ENCODE measurements around the gene IQCB1. TPM values are rescaled to one million over a fixed set of nuclear protein-coding genes. Genes with fewer than 3 reads are reported as not detected.
"Not testable (repeated sequence)": the region's sequence is repeated elsewhere in the genome, so short reads cannot be mapped to it uniquely, and the experiment has no call there.

IQCB1 gene, protein sequence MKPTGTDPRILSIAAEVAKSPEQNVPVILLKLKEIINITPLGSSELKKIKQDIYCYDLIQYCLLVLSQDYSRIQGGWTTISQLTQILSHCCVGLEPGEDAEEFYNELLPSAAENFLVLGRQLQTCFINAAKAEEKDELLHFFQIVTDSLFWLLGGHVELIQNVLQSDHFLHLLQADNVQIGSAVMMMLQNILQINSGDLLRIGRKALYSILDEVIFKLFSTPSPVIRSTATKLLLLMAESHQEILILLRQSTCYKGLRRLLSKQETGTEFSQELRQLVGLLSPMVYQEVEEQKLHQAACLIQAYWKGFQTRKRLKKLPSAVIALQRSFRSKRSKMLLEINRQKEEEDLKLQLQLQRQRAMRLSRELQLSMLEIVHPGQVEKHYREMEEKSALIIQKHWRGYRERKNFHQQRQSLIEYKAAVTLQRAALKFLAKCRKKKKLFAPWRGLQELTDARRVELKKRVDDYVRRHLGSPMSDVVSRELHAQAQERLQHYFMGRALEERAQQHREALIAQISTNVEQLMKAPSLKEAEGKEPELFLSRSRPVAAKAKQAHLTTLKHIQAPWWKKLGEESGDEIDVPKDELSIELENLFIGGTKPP
- total RNA-seq = 58.9 TPM

DNA sequence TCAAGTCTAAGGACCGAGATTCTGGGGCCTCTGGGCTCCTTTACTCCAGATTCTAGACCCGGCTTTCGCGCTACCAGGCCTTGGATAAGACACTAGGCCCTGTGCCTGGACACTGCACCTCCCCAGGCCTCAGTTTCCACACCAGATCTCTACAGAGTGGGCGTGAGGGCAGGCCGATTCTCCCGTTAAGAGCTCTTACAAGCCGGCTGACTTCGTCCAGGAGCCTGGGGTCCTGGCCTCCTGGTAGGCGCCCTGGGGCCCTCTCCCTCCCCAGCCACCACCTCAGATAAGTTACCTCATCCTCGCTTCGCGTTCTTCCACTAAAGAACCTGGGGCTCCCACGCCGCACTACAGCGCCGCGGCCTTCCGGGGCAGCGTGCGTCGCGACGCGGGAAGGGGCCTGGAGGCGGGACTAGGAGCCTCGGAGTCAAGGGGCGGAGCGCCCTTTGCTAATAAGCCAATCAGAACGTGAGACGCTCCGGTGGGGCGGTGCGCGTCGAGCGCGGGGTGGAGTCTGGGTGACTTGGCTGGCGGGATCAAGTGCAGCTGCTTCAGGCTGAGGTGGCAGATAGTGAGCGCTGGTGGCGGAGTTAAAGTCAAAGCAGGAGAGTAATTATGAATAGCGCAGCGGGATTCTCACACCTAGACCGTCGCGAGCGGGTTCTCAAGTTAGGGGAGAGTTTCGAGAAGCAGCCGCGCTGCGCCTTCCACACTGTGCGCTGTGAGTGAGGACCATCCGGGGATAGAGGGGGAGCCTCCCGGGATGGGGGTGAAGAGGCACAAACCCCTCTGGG is at the start of gene IQCB1, which contains the start of gene EAF2:
Gene IQCB1 (minus strand): TSS at position 390 of the 794 bp plus-strand sequence. CDS start 6,100 bp downstream, outside the sequence.
Gene EAF2 (plus strand): TSS at position 539 of the 794 bp plus-strand sequence. CDS start 77 bp downstream, at position 616.
- no peaks in the 10 kb centered on the region for H3K27me3 ChIP-seq (ENCODE audit: insufficient read depth, low read length)
- H3K4me1 ChIP-seq (ENCODE audit: insufficient read depth, low read length) = peaks cover 30% of the 10 kb centered on the region
- H3K9me3 ChIP-seq (ENCODE audit: low read depth, low read length) = no peaks in the 10 kb centered on the region
- H3K4me3 ChIP-seq (ENCODE audit: low read length) = peak within 1 kb of the TSS; percentile 67

DNA sequence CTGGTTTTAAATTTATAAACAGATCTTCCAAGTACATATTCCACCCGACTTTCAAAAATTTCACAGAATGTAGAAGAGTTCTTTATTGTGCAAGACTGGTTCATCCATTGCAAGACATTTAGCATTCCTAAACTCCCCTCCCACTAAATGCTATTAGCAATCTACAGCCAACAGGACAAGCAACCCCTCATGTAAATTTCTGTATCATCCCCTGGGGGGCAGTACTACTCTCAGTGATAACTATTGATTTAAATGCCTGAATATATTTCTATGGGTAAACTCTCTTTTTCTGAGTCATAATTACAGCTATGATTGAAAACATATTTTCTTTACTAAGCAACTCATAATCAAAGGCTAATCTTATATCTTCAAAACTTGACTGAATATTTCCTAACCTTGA is 48.6 kb upstream of the IQCB1 start:
- Histone ChIP-seq H3K4me1 (ENCODE audit: insufficient read depth, low read length) (no peaks in the 10 kb centered on the region), H3K9me3 (ENCODE audit: low read depth, low read length) (no peaks in the 10 kb centered on the region), H3K27me3 (ENCODE audit: insufficient read depth, low read length) (no peaks in the 10 kb centered on the region), H3K4me3 (ENCODE audit: low read length) (no peak overlapping the region)

DNA sequence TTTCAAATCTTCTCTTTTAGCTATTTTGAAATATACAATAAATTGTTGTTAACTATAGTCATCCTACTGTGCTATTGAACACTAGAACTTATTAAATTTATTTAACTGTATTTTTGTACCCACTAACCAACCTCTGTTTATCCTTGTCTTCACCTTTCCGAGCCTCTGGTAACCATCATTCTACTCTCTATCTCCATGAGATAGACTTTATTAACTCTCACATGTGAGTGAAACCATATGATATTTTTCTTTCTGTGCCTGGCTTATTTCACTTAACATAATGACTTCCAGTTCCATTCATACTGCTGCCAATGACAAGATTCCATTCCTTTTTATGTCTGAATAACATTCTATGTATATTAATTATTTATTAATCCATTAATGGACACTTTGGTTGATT is 43.6 kb upstream of the IQCB1 start:
- Histone ChIP-seq H3K27me3 (ENCODE audit: insufficient read depth, low read length) (no peaks in the 10 kb centered on the region), H3K4me3 (ENCODE audit: low read length) (no peak overlapping the region), H3K9me3 (ENCODE audit: low read depth, low read length) (no peaks in the 10 kb centered on the region), H3K4me1 (ENCODE audit: insufficient read depth, low read length) (no peaks in the 10 kb centered on the region)

DNA sequence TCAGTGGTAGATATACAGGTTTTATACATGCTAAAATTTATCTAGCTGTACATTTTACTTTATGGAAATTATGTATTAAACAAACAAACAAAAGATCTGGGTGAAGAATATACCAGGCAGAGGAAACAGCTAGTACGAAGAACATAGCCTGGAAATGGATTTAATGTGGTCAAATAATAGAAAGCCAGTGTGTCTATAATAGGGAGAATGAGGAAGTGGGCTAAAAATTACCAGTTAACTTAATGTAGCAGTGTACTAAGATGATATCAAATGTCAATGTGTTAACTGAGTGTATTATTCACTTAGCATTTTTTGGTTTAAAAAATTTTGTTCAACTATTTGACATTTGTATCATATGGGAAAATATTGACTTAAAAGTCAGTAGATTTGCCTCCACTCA is 36.6 kb upstream of the IQCB1 start:
- Histone ChIP-seq H3K4me3 (ENCODE audit: low read length) (no peak overlapping the region), H3K9me3 (ENCODE audit: low read depth, low read length) (no peaks in the 10 kb centered on the region), H3K4me1 (ENCODE audit: insufficient read depth, low read length) (peaks cover 5% of the 10 kb centered on the region), H3K27me3 (ENCODE audit: insufficient read depth, low read length) (no peaks in the 10 kb centered on the region)

DNA sequence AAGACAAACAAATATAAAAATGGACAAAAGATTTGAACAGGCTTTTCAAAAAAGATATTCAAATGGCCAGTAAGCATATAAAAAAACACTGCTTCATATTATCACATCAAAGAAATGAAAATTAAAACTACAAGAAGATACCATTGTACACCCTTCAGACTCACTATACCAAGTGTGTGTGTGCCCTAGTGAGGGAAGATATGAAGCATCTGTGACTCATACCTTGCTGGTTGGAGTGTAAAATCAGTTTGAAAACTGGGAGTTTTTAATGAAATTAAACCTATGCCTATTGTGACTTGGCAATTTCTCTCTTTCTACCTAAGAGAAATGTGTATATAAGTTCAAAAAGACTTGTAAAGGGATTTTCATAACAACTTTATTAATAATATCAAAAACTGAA is 35.9 kb upstream of the IQCB1 start:
- no peaks in the 10 kb centered on the region for H3K27me3 ChIP-seq (ENCODE audit: insufficient read depth, low read length)
- H3K9me3 ChIP-seq (ENCODE audit: low read depth, low read length) = no peaks in the 10 kb centered on the region
- H3K4me3 ChIP-seq (ENCODE audit: low read length) = no peak overlapping the region
- H3K4me1 ChIP-seq (ENCODE audit: insufficient read depth, low read length) = peaks cover 5% of the 10 kb centered on the region

DNA sequence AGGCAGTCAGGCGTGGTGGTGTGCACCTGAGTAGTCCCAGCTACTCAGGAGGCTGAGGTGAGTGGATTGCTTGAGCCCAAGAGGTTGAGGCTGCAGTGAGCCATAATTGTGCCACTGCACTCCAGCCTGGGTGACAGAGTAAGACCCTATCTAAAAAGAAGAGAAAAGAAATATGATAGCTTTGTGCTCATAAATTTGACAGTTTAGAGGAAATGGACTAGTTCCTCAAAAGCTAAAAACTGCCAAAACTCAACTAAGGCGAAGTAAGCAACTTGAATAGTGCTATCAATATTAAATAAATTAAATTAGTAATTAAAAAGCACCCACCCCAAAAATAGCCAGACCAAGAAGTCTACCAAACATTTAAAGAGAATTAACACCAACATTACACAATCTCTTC is 34.9 kb upstream of the IQCB1 start:
- Histone ChIP-seq H3K27me3 (ENCODE audit: insufficient read depth, low read length) (no peaks in the 10 kb centered on the region), H3K9me3 (ENCODE audit: low read depth, low read length) (no peaks in the 10 kb centered on the region), H3K4me1 (ENCODE audit: insufficient read depth, low read length) (peaks cover 5% of the 10 kb centered on the region), H3K4me3 (ENCODE audit: low read length) (no peak overlapping the region)

DNA sequence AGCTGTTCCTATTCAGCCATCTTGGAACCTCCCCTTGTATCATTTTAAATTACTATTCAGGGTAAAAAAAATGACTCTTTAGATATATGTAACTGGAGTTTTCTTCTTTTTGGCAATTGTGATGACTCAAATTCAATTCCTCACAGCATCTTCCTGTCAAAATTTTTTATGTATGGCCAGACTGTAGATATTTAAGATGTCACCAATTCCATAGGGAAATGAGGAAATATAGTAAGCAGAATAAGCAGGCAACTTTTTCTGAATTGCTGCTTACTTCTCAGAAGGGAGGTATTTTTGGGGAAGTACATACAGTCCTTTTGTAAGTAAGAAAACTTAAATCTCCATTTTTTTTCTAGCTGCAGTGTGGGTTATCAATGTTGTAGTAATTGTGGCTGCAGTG is 28.9 kb upstream of the IQCB1 start:
- Histone ChIP-seq H3K27me3 (ENCODE audit: insufficient read depth, low read length) (no peaks in the 10 kb centered on the region), H3K9me3 (ENCODE audit: low read depth, low read length) (no peaks in the 10 kb centered on the region), H3K4me3 (ENCODE audit: low read length) (no peak overlapping the region), H3K4me1 (ENCODE audit: insufficient read depth, low read length) (no peaks in the 10 kb centered on the region)

DNA sequence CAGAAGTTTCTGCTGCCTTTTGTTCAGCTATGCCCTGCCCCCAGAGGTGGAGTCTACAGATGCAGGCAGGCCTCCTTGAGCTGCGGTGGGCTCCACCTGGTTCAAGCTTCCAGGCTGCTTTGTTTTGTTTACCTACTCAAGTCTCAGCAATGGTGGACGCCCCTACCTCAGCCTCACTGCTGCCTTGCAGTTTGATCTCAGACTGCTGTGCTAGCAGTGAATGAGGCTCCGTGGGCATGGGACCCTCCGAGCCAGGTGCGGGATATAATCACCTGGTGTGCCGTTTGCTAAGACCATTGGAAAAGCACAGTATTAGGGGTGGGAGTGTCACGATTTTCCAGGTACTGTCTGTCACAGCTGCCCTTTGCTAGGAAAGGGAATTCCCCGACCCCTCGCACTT is 28.4 kb upstream of the IQCB1 start:
- H3K4me3 ChIP-seq (ENCODE audit: low read length); H3K27me3 ChIP-seq (ENCODE audit: insufficient read depth, low read length); H3K4me1 ChIP-seq (ENCODE audit: insufficient read depth, low read length); H3K9me3 ChIP-seq (ENCODE audit: low read depth, low read length): not testable (repeated sequence)

DNA sequence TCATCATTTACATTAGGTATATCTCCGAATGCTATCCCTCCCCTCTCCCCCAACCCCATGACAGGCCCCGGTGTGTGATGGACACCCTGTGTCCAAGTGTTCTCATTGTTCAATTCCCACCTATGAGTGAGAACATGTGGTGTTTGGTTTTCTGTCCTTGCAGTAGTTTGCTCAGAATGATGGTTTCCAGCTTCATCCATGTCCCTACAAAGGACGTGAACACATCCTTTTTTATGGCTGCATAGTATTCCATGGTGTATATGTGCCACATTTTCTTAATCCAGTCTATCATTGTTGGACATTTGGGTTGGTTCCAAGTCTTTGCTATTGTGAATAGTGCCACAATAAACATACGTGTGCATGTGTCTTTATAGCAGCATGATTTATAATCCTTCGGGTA is 22.9 kb upstream of the IQCB1 start:
- H3K4me1 ChIP-seq (ENCODE audit: insufficient read depth, low read length); H3K4me3 ChIP-seq (ENCODE audit: low read length); H3K9me3 ChIP-seq (ENCODE audit: low read depth, low read length); H3K27me3 ChIP-seq (ENCODE audit: insufficient read depth, low read length): not testable (repeated sequence)

DNA sequence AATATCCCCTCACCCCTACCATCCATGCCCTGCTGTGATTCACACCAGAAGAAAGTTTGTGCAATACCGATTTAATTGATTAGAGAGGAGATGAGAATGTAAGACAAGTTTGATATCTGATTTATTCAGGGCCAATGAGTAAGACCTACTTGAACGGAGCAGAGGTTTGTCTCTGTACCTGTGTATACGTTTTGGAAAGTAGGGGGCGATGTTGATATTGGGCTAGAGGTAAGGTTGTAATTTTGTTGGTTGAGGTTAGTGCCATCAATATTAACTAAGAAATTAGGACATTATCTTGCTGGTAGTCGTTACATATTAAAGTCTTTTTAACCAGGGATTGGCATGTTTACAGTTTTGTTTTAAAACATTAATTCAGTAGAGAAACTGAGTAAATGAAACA is 20.7 kb upstream of the IQCB1 start:
- Histone ChIP-seq H3K9me3 (ENCODE audit: low read depth, low read length) (no peaks in the 10 kb centered on the region), H3K4me1 (ENCODE audit: insufficient read depth, low read length) (no peaks in the 10 kb centered on the region), H3K27me3 (ENCODE audit: insufficient read depth, low read length) (no peaks in the 10 kb centered on the region), H3K4me3 (ENCODE audit: low read length) (no peak overlapping the region)

DNA sequence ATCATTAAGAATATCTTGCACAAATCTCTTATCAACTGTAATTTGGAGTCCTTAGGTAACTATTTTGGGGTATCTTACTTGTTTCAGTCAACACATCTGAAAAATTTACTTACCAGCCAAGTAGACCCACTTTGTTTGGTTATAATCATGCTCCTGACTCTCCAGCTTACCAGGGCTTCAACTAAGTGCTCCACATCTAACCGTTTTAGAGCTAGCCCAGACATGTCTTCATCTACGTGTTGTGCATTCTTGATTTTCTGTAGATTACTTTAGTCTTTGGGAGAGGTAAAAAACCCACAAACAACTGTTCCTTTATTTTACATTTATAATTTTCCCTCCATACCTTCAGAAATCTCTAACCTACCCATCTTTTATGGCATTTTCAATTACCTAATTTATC is 17.4 kb upstream of the IQCB1 start:
- Histone ChIP-seq H3K4me1 (ENCODE audit: insufficient read depth, low read length) (no peaks in the 10 kb centered on the region), H3K4me3 (ENCODE audit: low read length) (no peak overlapping the region), H3K27me3 (ENCODE audit: insufficient read depth, low read length) (no peaks in the 10 kb centered on the region), H3K9me3 (ENCODE audit: low read depth, low read length) (no peaks in the 10 kb centered on the region)

DNA sequence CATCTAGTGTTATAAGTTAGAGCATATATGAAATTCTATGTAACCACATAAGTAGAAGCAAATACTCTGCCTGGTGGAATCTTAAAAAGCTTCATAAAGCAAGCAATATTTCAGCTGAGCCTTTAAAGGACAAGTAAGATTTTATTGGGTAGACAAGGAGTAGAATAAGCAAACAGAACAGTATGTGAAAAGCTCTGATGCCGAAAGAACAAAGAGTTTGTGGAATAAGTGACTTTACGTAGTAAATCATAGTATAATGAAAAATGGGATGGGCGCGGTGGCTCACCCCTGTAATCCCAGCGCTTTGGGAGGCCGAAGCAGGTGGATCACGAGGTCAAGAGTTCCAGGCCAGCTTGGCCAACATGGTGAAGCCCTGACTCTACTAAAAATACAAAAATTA is 10.0 kb upstream of the IQCB1 start:
- H3K27me3 ChIP-seq (ENCODE audit: insufficient read depth, low read length) = no peaks in the 10 kb centered on the region

DNA sequence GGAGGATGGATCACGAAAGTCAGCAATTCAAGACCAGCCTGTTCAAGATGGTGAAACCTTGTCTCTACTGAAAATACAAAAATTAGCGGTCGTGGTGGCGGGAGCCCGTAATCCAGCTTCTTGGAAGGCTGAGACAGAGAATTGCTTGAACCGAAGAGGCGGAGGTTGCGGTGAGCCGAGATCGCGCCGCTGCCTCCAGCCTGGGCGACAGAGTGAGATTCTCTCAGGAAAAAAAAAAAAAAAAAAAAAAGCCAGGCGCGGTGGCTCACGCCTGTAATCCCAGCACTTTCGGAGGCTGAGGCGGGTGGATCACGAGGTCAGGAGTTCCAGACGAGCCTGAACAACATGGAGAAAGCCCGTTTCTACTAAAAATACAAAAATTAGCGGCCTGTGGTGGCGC is 5.1 kb upstream of the IQCB1 start:
- Histone ChIP-seq H3K27me3 (ENCODE audit: insufficient read depth, low read length) (no peaks in the 10 kb centered on the region), H3K9me3 (ENCODE audit: low read depth, low read length) (no peaks in the 10 kb centered on the region), H3K4me3 (ENCODE audit: low read length) (no peak overlapping the region), H3K4me1 (ENCODE audit: insufficient read depth, low read length) (peaks cover 11% of the 10 kb centered on the region)

More for the DNA sequence above, 10.0 kb upstream of the IQCB1 start:
- H3K9me3 ChIP-seq (ENCODE audit: low read depth, low read length) = no peaks in the 10 kb centered on the region
- no peaks in the 10 kb centered on the region for H3K4me1 ChIP-seq (ENCODE audit: insufficient read depth, low read length)
- no peak overlapping the region for H3K4me3 ChIP-seq (ENCODE audit: low read length)

DNA sequence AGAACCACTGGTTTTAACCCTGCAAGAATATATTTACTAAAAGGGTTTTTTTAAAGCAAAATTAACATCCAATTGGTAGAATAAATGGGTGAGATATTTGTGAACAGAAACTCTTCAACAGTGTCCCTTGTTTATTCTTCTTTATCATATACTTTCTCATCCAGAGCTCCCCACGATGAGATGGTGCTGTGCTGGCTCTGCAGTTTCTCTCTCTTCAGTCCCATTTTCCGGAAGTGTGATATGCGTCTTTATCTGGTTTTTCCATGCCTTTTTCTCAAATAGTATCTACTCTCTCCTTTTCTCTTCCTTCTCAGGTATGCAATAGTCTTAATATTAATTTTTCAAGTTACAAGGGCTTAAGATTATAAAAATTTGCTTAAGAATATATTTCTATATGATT is 1.6 kb upstream of the IQCB1 start:
- Histone ChIP-seq H3K4me3 (ENCODE audit: low read length) (peak overlapping the region; percentile 67), H3K27me3 (ENCODE audit: insufficient read depth, low read length) (no peaks in the 10 kb centered on the region), H3K9me3 (ENCODE audit: low read depth, low read length) (no peaks in the 10 kb centered on the region), H3K4me1 (ENCODE audit: insufficient read depth, low read length) (peaks cover 21% of the 10 kb centered on the region)

DNA sequence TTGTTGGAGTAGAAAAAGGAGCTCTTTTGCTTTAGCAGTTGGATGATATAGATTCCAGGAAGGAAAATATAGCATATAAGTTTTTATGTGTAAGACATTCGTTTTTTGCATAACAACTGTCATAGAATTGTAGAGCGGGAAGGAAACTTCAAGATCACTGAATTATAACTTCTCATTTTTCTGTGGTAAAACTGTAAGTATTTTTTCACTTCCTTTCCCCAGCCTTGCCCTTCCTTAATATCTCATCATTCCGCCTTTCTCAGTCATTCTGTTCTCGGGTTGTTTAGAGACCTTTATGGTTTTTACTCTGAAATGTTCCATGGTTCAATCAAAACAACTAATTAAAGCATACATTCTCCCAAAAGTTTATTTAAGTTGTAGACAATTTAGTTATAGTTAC is 1.2 kb upstream of the IQCB1 start:
- Histone ChIP-seq H3K9me3 (ENCODE audit: low read depth, low read length) (no peaks in the 10 kb centered on the region), H3K27me3 (ENCODE audit: insufficient read depth, low read length) (no peaks in the 10 kb centered on the region), H3K4me3 (ENCODE audit: low read length) (peak overlapping the region; percentile 67), H3K4me1 (ENCODE audit: insufficient read depth, low read length) (peaks cover 25% of the 10 kb centered on the region)
